Measurements from ENCODE around the gene FOLR2. TPM values are rescaled to one million over a fixed set of nuclear protein-coding genes. Genes with fewer than 3 reads are reported as not detected.

The FOLR2 gene
- total and polyA plus RNA-seq, 2 experiments from 2014 or later: not detected

DNA sequence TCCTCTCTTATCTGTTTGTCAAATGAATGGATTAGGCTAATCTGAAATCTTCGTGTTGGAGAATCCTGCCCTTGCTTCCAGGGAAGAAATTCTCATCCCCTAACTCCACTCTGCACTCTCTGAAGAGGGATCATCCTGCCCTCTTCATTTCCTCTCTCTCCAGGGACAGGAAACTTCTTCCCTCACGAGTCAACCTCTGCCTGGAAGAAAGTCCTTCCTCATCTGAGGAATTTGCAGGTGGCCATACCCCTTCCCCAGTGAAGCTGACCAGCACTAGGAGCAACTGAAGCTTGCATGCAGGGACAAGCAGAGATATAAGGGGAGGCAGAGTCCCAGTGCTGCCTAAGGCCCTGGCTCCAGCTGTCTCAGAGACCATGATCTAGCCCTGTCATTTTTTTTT, 31.0 kb downstream of the FOLR2 start:
- no peaks in the 10 kb centered on the region for H3K4me1 ChIP-seq (ENCODE audit: insufficient read depth)
- no peaks in the 10 kb centered on the region for H4K20me1 ChIP-seq (ENCODE audit: insufficient read depth)
- H3K9me2 ChIP-seq (ENCODE audit: insufficient read depth): no peaks in the 10 kb centered on the region
- H3K27ac ChIP-seq: no peak overlapping the region
- H3K9ac ChIP-seq: no peak overlapping the region
- WGBS, 2 experiments (ENCODE audit: low coverage in 1 of 2, low lambda C conversion rate in 2 of 2, missing lambda C conversion rate in 2 of 2): 20 to 25% methylated on average over 2 of the region's 2 CpGs
- TF ChIP-seq EZH2phosphoT487 (IDR thresholded peaks at IDR 0.05; ENCODE audit: insufficient read depth, low read depth): no peak
- no peak for TF ChIP-seq EZH2 (IDR thresholded peaks at IDR 0.05; ENCODE audit: insufficient read depth, poor library complexity, severe bottlenecking)
- H3K36me3 ChIP-seq (ENCODE audit: low read depth): no peaks in the 10 kb centered on the region
- H3K4me3 ChIP-seq: no peak overlapping the region
- no peak for DNase-seq
- H3K79me2 ChIP-seq (ENCODE audit: insufficient read depth): no peaks in the 10 kb centered on the region
- in situ Hi-C loops (cut with MboI): no loop called here
- H2AFZ ChIP-seq: no peak overlapping the region
- no peaks in the 10 kb centered on the region for H3K9me3 ChIP-seq (ENCODE audit: low read depth)
- H3K4me2 ChIP-seq (ENCODE audit: unreplicated experiment): no peak overlapping the region
- H3K27me3 ChIP-seq (replicated peaks; ENCODE audit: insufficient read depth): peaks cover 43% of the 10 kb centered on the region
- no peaks in the 10 kb centered on the region for H3F3A ChIP-seq (ENCODE audit: insufficient read depth)

DNA sequence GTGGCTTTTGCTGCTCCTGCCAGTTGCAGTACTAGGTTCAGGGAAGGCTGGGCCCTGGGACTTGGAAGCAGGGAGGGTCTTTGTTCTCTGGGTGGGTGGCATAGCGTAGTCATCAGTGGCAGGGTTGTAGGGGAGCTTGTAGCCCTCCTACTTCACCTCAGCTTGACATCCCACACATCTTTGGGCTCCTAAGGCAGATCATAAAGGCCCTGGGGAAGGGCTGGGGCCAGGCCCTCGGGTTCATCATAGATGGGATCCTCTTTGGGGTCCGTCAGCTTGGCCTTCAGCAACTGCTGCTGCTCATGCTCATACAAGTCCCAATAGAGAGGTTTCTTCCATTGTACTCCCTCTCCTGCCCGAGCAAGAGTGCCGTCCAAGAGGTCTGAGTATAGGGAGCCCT, 33.4 kb downstream of the FOLR2 start:
- Histone ChIP-seq H3K4me2 (ENCODE audit: unreplicated experiment) (no peak overlapping the region), H3K9me2 (ENCODE audit: insufficient read depth) (no peaks in the 10 kb centered on the region), H3K9ac (no peak overlapping the region), H3K9me3 (ENCODE audit: low read depth) (no peaks in the 10 kb centered on the region), H3F3A (ENCODE audit: insufficient read depth) (no peaks in the 10 kb centered on the region), H2AFZ (no peak overlapping the region), H4K20me1 (ENCODE audit: insufficient read depth) (no peaks in the 10 kb centered on the region), H3K27me3 (replicated peaks; ENCODE audit: insufficient read depth) (peaks cover 39% of the 10 kb centered on the region), H3K4me1 (ENCODE audit: insufficient read depth) (no peaks in the 10 kb centered on the region), H3K36me3 (ENCODE audit: low read depth) (no peaks in the 10 kb centered on the region), H3K79me2 (ENCODE audit: insufficient read depth) (no peaks in the 10 kb centered on the region), H3K27ac (no peak overlapping the region), H3K4me3 (no peak overlapping the region)
- WGBS, 2 experiments (ENCODE audit: low coverage in 1 of 2, low lambda C conversion rate in 2 of 2, missing lambda C conversion rate in 2 of 2): 63 to 68% methylated on average over 5 of the region's 5 CpGs
- no peak for DNase-seq
- in situ Hi-C loops (cut with MboI): no loop called here
- no peak for TF ChIP-seq EZH2phosphoT487 (IDR thresholded peaks at IDR 0.05; ENCODE audit: insufficient read depth, low read depth)
- no peak for TF ChIP-seq EZH2 (IDR thresholded peaks at IDR 0.05; ENCODE audit: insufficient read depth, poor library complexity, severe bottlenecking)

- in situ Hi-C loops (cut with MboI): no loop called here
- H3K9me3 ChIP-seq (ENCODE audit: low read depth): no peaks in the 10 kb centered on the region
- no peak overlapping the region for H3K9ac ChIP-seq
- H3K4me1 ChIP-seq (ENCODE audit: insufficient read depth): no peaks in the 10 kb centered on the region
- no peak overlapping the region for H3K4me3 ChIP-seq
- peaks cover 39% of the 10 kb centered on the region for H3K27me3 ChIP-seq (replicated peaks; ENCODE audit: insufficient read depth)
- no peak overlapping the region for H3K27ac ChIP-seq
- no peaks in the 10 kb centered on the region for H3F3A ChIP-seq (ENCODE audit: insufficient read depth)
- TF ChIP-seq EZH2phosphoT487 (IDR thresholded peaks at IDR 0.05; ENCODE audit: insufficient read depth, low read depth): no peak
- no peak for TF ChIP-seq EZH2 (IDR thresholded peaks at IDR 0.05; ENCODE audit: insufficient read depth, poor library complexity, severe bottlenecking)
- H4K20me1 ChIP-seq (ENCODE audit: insufficient read depth): no peaks in the 10 kb centered on the region
- no peak overlapping the region for H3K4me2 ChIP-seq (ENCODE audit: unreplicated experiment)
- no peaks in the 10 kb centered on the region for H3K9me2 ChIP-seq (ENCODE audit: insufficient read depth)
- H3K36me3 ChIP-seq (ENCODE audit: low read depth): no peaks in the 10 kb centered on the region
- no peak for DNase-seq
- 79 to 86% methylated on average over 22 to 23 of the region's 24 CpGs for WGBS, 2 experiments (ENCODE audit: low coverage in 1 of 2, low lambda C conversion rate in 2 of 2, missing lambda C conversion rate in 2 of 2)
- no peaks in the 10 kb centered on the region for H3K79me2 ChIP-seq (ENCODE audit: insufficient read depth)
- H2AFZ ChIP-seq: no peak overlapping the region
Observed at GRCh38 chr11:72250661-72251464, 34.3 kb downstream of the FOLR2 start.

DNA sequence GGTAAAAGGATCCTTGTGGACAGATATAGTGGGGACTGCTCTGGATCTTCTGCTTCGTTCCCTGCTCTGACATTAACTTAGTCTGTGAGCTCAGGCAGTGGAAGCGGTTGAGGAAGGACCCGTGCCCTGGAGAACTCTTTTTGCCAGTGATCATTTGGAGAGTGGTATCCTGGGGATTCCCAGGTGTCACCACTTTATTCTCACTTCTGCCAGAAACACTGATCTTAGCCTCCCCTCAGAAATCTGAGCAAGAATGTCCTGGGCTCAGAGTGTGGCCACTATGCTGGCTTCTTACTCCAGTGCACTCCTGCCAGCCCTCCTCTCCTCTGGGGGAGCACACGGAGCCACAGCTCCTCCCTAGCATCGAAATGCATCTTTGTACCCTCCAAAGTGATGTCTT, 35.0 kb downstream of the FOLR2 start:
- in situ Hi-C loops (cut with MboI): no loop called here
- H2AFZ ChIP-seq: no peak overlapping the region
- TF ChIP-seq EZH2 (IDR thresholded peaks at IDR 0.05; ENCODE audit: insufficient read depth, poor library complexity, severe bottlenecking) (no peak), EZH2phosphoT487 (IDR thresholded peaks at IDR 0.05; ENCODE audit: insufficient read depth, low read depth) (no peak)
- no peak overlapping the region for H3K4me2 ChIP-seq (ENCODE audit: unreplicated experiment)
- no peaks in the 10 kb centered on the region for H3K9me2 ChIP-seq (ENCODE audit: insufficient read depth)
- H3K9me3 ChIP-seq (ENCODE audit: low read depth): no peaks in the 10 kb centered on the region
- WGBS, 2 experiments (ENCODE audit: low coverage in 1 of 2, low lambda C conversion rate in 2 of 2, missing lambda C conversion rate in 2 of 2): 55 to 57% methylated on average over 5 of the region's 5 CpGs
- no peaks in the 10 kb centered on the region for H3K79me2 ChIP-seq (ENCODE audit: insufficient read depth)
- H3K9ac ChIP-seq: no peak overlapping the region
- H3K4me3 ChIP-seq: no peak overlapping the region
- no peaks in the 10 kb centered on the region for H4K20me1 ChIP-seq (ENCODE audit: insufficient read depth)
- no peaks in the 10 kb centered on the region for H3K36me3 ChIP-seq (ENCODE audit: low read depth)
- no peak overlapping the region for H3K27ac ChIP-seq
- peaks cover 35% of the 10 kb centered on the region for H3K27me3 ChIP-seq (replicated peaks; ENCODE audit: insufficient read depth)
- DNase-seq: no peak
- no peaks in the 10 kb centered on the region for H3F3A ChIP-seq (ENCODE audit: insufficient read depth)
- H3K4me1 ChIP-seq (ENCODE audit: insufficient read depth): no peaks in the 10 kb centered on the region
